ENCODE measurements around the gene LPP. TPM values are rescaled to one million over a fixed set of nuclear protein-coding genes. Genes with fewer than 3 reads are reported as not detected.

The LPP gene
- total RNA-seq, 2 donors from 2014 or later = 170 to 246 TPM

DNA sequence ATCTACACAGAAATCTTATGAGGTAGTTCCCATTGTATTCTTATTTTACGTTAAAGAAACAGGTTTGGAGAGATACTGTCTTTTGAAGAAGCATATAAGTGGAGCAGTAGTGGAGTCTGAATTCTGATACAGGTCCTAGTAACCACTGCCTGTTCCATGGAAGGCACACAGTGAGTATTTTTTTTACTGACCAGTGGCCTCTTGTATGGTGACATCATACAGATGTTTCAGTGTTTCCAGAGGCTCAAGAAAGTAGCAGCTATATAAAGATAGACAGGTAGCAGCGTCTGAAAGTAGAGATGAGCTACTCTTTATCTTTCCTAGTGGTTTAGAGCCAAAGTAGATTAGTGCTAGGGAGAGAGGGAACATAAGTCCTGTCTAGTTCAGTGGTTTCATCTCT is 173.5 kb downstream of the LPP start:
- Histone ChIP-seq H3K4me1 (no peaks in the 10 kb centered on the region), H3K9ac (ENCODE audit: low read depth in 2 of 2, low read length in 2 of 2) (no peak overlapping the region), H3K27ac (no peak overlapping the region), H3K9me3 (no peaks in the 10 kb centered on the region), H3K27me3 (no peaks in the 10 kb centered on the region), H3K4me3 (no peak overlapping the region), H3K36me3 (no peaks in the 10 kb centered on the region)
- TF ChIP-seq, protein P1, sequence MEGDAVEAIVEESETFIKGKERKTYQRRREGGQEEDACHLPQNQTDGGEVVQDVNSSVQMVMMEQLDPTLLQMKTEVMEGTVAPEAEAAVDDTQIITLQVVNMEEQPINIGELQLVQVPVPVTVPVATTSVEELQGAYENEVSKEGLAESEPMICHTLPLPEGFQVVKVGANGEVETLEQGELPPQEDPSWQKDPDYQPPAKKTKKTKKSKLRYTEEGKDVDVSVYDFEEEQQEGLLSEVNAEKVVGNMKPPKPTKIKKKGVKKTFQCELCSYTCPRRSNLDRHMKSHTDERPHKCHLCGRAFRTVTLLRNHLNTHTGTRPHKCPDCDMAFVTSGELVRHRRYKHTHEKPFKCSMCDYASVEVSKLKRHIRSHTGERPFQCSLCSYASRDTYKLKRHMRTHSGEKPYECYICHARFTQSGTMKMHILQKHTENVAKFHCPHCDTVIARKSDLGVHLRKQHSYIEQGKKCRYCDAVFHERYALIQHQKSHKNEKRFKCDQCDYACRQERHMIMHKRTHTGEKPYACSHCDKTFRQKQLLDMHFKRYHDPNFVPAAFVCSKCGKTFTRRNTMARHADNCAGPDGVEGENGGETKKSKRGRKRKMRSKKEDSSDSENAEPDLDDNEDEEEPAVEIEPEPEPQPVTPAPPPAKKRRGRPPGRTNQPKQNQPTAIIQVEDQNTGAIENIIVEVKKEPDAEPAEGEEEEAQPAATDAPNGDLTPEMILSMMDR (IDR thresholded peaks at IDR 0.05) = no peak
- no peak for DNase-seq
- intact Hi-C loops (cut with DNase I) = no loop called here

GRCh38 chr3:188330138-188330537 is 176.2 kb downstream of the LPP start:
- Histone ChIP-seq H3K9ac (ENCODE audit: low read depth in 2 of 2, low read length in 2 of 2) (no peak overlapping the region), H3K9me3 (no peaks in the 10 kb centered on the region), H3K27ac (no peak overlapping the region), H3K27me3 (no peaks in the 10 kb centered on the region), H3K4me1 (no peaks in the 10 kb centered on the region), H3K36me3 (no peaks in the 10 kb centered on the region), H3K4me3 (no peak overlapping the region)
- TF ChIP-seq, protein P1 (IDR thresholded peaks at IDR 0.05) = no peak
- intact Hi-C loops (cut with DNase I) = no loop called here
- DNase-seq = no peak

- no peak overlapping the region for H3K9ac ChIP-seq (ENCODE audit: low read depth in 2 of 2, low read length in 2 of 2)
- H3K36me3 ChIP-seq = no peaks in the 10 kb centered on the region
- H3K27ac ChIP-seq = no peak overlapping the region
- H3K4me3 ChIP-seq = no peak overlapping the region
- intact Hi-C loops (cut with DNase I) = no loop called here
- no peaks in the 10 kb centered on the region for H3K9me3 ChIP-seq
- H3K27me3 ChIP-seq = no peaks in the 10 kb centered on the region
- no peak for DNase-seq
- TF ChIP-seq, protein P1 (IDR thresholded peaks at IDR 0.05) = no peak
- no peaks in the 10 kb centered on the region for H3K4me1 ChIP-seq
These were observed 177.2 kb downstream of the LPP start for GRCh38 chr3:188331166-188331565.

DNA sequence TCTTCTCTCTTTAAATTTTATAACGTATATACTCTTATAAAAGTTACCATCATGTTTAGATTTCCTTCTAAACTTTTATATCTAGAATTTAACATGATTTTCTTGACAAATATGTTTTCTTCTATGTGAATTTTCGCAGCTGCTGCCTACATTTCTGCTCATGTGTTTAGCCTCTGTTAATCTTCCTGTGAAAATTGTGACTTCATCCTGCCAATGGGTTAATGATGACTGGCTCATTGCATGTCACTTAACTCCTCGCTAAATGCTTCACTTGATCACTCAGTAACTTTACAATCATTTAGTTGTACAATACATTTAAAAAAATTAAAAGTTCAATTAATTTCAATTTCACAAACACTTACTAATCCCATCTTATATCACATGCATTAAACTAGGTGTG is 178.1 kb downstream of the LPP start:
- H3K9me3 ChIP-seq = no peaks in the 10 kb centered on the region
- intact Hi-C loops (cut with DNase I) = no loop called here
- no peak overlapping the region for H3K9ac ChIP-seq (ENCODE audit: low read depth in 2 of 2, low read length in 2 of 2)
- no peaks in the 10 kb centered on the region for H3K27me3 ChIP-seq
- no peak overlapping the region for H3K4me3 ChIP-seq
- TF ChIP-seq, protein P1 (IDR thresholded peaks at IDR 0.05) = no peak
- H3K4me1 ChIP-seq = no peaks in the 10 kb centered on the region
- no peak overlapping the region for H3K27ac ChIP-seq
- H3K36me3 ChIP-seq = no peaks in the 10 kb centered on the region
- DNase-seq = no peak

DNA sequence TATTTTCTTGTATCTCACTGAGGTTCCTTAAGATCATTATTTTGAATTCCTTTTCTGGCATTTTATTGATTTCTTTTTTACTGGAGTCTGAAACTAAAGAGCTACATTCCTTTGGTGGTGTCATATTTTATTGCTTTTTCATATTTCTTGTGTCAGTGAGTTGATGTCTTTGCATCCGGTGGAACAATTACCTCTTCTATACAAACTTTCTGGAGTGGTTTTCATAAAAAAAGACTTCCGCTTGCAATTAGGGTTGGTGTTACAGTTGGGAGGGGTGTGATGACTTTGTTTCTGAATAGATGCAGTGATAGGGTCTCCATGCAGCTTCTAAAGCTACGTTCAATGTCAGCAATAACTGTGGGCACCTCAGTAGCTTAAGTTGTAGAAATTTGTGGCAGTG is 181.7 kb downstream of the LPP start:
- Histone ChIP-seq H3K36me3 (no peaks in the 10 kb centered on the region), H3K9me3 (no peaks in the 10 kb centered on the region), H3K27me3 (no peaks in the 10 kb centered on the region), H3K27ac (no peak overlapping the region), H3K4me1 (no peaks in the 10 kb centered on the region), H3K9ac (ENCODE audit: low read depth in 2 of 2, low read length in 2 of 2) (no peak overlapping the region), H3K4me3 (no peak overlapping the region)
- TF ChIP-seq, protein P1 (IDR thresholded peaks at IDR 0.05) = no peak
- no peak for DNase-seq
- intact Hi-C loops (cut with DNase I) = no loop called here

DNA sequence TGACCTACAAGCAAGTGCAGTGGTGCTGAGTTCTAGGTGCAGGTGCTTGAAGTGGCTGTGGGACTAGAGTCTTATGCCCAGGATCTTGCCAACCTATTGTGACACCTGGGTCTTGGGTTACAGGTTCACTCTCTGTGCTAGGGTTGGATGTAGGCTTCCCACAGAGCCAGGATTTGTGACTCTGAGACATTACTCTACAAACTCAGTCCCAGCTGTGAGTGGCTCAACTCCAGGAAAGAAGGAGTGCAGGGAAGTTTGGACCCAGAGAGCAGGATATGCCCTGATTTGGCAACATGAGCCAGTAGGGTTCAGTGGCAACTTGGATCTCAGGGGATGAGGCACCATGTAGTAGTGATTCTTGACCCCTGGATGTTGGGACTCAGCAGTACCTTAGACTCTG is 182.2 kb downstream of the LPP start:
- Histone ChIP-seq H3K4me3 (no peak overlapping the region), H3K36me3 (no peaks in the 10 kb centered on the region), H3K4me1 (no peaks in the 10 kb centered on the region), H3K9ac (ENCODE audit: low read depth in 2 of 2, low read length in 2 of 2) (no peak overlapping the region), H3K27ac (no peak overlapping the region), H3K27me3 (no peaks in the 10 kb centered on the region), H3K9me3 (no peaks in the 10 kb centered on the region)
- TF ChIP-seq, protein P1 (IDR thresholded peaks at IDR 0.05) = no peak
- DNase-seq = no peak
- intact Hi-C loops (cut with DNase I) = no loop called here

Data from colonic mucosa (tissue), 4 donors.